ENCODE measurements around the gene NHLRC1.
A peak's percentile ranks its signal among the peaks of the same experiment; 100 is the strongest.

NHLRC1 gene

DNA sequence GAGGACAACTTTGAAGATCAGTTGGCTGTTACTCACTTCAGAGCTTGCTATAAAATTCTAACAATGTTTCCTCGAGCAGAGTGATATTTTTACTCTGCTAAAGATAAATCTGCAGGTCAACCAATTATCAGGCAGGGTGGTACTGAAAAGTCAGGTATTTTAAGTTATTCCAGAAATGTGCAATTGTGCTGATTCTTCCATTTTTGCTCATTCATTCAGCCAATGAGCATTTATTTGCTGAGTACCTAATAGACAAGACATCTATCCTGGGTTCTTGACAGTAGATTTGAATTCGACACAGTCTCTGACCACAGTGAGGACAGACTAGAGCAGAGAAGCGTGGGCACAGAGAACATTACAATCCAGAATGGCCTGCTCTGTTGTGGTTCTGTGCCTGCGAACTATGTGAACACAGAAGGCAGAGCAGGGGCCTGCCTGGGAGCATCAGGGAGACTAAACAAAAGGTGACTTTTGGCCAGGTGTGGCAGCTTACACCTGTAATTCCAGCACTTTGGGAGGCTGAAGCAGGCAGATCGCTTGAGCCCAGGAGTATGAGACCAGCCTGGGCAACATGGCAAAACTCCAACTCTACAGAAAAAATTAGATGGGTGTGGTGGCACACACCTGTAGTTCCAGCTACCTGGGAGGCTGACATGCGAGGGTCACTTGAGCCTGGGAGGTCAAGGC, 17.6 kb upstream of the NHLRC1 start:
- no peak for DNase-seq (ENCODE audit: low read depth)
- H3K4me3 ChIP-seq (ENCODE audit: low read depth, low read length) = no peak overlapping the region
- TF ChIP-seq, protein P1, sequence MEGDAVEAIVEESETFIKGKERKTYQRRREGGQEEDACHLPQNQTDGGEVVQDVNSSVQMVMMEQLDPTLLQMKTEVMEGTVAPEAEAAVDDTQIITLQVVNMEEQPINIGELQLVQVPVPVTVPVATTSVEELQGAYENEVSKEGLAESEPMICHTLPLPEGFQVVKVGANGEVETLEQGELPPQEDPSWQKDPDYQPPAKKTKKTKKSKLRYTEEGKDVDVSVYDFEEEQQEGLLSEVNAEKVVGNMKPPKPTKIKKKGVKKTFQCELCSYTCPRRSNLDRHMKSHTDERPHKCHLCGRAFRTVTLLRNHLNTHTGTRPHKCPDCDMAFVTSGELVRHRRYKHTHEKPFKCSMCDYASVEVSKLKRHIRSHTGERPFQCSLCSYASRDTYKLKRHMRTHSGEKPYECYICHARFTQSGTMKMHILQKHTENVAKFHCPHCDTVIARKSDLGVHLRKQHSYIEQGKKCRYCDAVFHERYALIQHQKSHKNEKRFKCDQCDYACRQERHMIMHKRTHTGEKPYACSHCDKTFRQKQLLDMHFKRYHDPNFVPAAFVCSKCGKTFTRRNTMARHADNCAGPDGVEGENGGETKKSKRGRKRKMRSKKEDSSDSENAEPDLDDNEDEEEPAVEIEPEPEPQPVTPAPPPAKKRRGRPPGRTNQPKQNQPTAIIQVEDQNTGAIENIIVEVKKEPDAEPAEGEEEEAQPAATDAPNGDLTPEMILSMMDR (IDR thresholded peaks at IDR 0.05; ENCODE audit: insufficient read depth, low read depth, low read length, missing control alignments) = no peak

DNA sequence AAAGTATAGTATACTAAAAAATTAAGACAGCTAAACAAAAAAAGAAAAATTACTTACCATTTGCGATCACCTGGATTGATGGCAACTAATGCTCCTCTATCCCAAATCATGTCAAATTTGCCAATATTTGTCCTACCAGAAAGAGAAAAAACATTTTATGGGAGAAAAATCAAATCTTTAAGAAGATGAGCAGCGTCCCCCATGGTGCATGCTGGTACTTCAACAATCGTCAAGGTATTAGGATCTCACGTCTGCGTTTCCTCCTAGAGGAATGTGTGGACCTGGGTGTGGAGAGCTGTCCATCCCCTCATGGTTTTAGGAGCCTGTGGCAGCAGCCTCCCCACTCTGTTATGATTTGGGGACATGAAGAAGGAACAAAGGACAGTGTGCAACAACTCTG, 16.4 kb upstream of the NHLRC1 start:
- no peak for DNase-seq (ENCODE audit: low read depth)
- H3K4me3 ChIP-seq (ENCODE audit: low read depth, low read length) = no peak overlapping the region
- TF ChIP-seq, protein P1 (IDR thresholded peaks at IDR 0.05; ENCODE audit: insufficient read depth, low read depth, low read length, missing control alignments) = no peak

DNA sequence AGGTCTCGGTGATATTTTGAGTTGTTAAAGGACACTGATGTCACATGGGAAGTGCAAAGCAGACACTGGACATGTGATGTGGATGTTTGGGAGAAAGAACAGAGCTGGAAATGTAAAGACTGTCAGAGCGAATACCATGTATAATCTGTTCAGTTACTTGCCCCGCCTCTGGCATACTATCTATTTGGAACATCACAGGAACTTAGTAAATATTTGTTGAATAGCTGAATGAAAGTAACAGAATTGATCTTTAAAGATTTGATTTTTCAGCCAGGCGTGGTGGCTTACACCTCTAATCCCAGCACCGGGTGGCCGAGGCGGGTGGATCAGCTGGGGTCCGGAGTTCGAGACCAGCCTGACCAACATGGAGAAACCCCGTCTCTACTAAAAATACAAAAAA, 13.8 kb upstream of the NHLRC1 start:
- no peak for DNase-seq (ENCODE audit: low read depth)
- no peak overlapping the region for H3K4me3 ChIP-seq (ENCODE audit: low read depth, low read length)
- TF ChIP-seq, protein P1 (IDR thresholded peaks at IDR 0.05; ENCODE audit: insufficient read depth, low read depth, low read length, missing control alignments) = no peak

DNA sequence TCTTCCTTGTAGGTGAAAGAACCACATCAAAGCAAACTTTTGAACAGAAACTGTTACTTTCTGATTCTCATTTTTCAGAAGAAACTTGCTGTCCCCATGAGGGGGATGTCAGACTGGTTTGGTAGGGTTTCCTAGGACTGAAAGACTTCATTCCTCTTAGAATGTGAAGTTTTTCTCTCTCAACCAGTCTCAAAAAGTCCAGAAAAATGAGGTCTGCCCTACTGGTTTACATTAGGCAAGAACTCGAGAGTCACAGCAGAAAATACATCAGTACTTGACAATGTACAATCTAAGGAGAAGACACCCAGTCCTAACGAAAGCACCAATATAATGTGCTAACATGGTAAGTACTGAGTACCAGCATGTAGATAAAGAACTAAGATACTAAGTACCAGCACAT, 12.7 kb upstream of the NHLRC1 start:
- no peak overlapping the region for H3K4me3 ChIP-seq (ENCODE audit: low read depth, low read length)
- no peak for DNase-seq (ENCODE audit: low read depth)
- TF ChIP-seq, protein P1 (IDR thresholded peaks at IDR 0.05; ENCODE audit: insufficient read depth, low read depth, low read length, missing control alignments) = no peak

DNA sequence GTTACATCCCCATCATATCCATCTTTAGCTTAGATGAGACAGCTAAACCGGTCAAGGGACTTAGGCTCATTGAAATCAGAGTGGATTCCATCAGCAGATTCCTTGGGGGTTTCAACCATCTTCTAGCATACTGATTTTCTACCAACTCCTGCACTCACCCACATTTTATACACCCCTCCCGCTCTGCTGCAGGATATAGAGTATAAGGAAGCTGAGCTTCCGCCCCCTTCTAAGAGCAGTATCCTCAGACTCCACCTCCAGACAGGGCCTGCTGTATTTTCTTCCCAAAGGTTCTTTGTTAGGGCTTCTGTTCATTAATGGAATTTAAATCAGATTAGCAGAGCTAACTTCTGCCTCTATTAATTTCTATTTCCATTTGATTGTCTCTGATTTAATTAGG, 9.9 kb upstream of the NHLRC1 start:
- TF ChIP-seq, protein P1 (IDR thresholded peaks at IDR 0.05; ENCODE audit: insufficient read depth, low read depth, low read length, missing control alignments) = no peak
- H3K4me3 ChIP-seq (ENCODE audit: low read depth, low read length) = no peak overlapping the region
- DNase-seq (ENCODE audit: low read depth) = no peak

DNA sequence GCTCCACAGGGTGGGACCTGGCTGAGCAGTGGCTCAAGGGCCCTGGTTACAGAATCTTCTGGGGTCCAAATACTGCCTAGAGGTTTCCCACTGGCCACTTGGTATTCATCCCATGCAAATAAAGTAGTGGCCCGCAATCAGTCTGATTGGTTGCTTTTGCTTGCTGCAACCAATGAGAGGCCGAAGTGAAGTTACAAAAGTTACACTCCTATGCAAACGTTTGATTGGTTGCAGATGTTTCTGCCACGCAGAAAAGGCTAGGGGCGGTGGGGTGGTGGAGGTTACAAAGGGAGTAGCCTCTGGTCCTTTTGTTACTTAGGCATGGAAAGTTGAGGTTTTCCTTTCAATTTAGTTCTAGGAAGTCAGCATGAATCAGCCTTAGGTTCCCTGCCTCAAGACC, 3.6 kb upstream of the NHLRC1 start:
- DNase-seq (ENCODE audit: low read depth) = no peak
- H3K4me3 ChIP-seq (ENCODE audit: low read depth, low read length) = no peak overlapping the region
- TF ChIP-seq, protein P1 (IDR thresholded peaks at IDR 0.05; ENCODE audit: insufficient read depth, low read depth, low read length, missing control alignments) = no peak

DNA sequence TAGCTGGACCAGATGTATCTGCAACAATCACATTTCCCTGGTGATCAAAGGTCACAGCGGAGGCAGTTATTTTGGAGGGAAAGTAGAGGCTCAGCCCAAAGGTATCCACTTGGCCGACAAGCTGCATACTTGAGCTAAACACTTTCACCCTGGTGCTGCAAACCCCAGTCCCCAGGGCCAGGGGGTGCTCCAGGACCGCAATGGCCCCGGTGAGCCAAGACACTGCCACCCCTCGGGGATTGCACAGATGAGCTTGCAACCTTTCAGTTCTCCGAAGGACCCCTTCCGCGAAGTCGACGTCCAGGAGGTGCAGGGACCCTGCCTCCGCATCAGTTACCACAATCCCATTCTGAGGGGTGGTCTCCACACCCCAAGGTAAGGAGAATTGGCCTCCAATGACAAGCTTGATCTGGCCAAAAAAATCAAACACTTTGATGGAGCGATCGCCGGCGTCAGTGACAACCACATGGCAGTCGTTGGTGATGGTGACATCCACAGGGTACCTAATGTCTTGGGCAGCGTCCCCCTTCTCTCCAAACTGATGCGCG, 823 bp downstream of the NHLRC1 start:
- peak; percentile 65 for DNase-seq (ENCODE audit: low read depth)
- H3K4me3 ChIP-seq (ENCODE audit: low read depth, low read length) = peak overlapping the region; percentile 36
- TF ChIP-seq, protein P1 (IDR thresholded peaks at IDR 0.05; ENCODE audit: insufficient read depth, low read depth, low read length, missing control alignments) = peak; percentile 70

Measured in GM12865 (cell line).